ENCODE data around the gene CRYGA.
"Not testable (repeated sequence)": the region's sequence is repeated elsewhere in the genome, so short reads cannot be mapped to it uniquely, and the experiment has no call there.

CRYGA gene

DNA sequence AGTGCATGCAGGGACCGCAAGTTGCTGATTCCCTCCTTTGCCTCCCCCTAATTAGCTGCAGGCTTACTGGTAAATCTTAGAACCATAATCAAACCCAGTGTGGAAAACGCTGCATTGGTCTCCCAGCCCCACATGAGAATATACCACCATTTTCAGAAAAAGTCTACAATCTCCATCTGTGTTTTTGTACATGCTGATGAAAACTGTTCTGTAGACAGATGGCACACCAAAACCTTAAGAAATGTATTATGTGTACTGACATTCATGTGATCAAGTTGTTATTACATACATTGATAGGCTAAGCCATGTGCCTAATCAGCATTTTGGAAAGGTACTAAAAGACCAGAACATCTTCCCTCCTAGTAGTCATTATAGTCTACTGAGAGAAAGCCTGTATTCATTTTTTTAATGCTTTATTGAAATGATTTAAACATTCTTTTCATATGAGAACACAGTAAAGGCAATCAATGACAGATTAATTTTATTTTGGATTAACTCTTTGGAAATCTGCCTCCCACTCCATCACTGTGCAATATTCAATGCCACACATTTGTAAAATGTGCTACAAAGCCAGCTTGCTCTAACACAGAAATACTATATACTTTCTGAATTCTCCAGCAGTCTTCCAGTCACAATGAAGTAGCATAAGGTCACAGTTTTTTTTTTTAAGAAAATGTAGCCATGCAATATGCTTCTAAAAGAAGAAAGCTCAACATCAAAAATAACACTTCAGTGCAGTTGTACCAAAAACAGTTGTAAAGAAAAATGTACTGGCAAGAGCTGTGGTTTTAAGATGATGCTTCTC, 1.8 kb upstream of the CRYGA start:
- DNase-seq: no peak

DNA sequence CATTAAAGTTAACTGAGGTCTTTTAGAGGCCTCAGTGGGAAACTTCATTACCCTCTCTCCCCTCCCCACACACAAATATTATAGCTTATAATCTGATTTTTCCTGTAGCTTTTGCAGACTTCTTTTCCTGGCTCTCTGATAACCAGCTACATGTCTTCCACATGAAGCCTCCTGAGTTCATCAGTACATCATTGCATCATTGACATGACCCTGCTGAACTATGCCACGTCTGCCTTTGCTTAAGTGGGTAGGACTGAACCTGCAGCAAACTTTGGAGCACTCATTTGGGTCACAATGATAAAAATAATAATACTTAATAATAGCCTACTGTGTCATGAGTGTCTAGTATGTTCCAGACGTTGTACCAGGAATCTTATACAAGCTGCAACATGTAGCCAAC, 7.0 kb downstream of the CRYGA start:
- no peak for DNase-seq

DNA sequence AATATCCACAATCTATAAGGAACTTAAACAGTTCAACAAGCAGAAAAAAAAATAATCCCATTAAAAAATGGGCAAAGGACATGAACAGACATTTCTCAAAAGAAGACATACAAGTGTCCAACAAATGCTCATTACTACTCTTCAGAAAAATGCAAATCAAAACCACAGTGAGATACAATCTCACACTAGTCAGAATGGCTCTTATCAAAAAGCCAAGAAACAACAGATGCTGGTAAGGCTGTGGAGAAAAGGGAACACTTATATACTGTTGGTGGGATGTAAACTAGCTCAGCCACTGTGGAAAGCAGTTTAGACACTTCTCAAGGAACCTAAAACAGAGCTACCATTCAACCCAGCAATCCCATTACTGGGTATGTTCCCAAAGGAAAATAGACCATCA, 10.2 kb downstream of the CRYGA start:
- no peak for DNase-seq

DNA sequence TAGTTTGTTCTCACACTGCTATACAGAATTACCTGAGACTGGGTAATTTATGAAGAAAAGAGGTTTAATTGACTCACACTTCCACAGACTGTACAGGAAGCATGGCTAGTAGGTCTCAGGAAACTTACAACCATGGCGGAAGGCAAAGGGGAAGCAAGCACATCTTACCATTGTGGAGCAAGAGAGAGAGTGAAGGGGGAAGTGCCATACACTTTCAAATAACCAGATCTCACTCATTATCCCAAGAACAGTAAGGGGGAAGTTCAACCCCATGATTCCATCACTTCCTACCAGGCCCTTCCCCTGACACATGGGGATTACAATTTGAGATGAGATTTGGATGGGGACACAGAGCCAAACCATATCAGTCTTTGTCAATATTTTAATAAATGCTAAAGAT, 12.4 kb downstream of the CRYGA start:
- DNase-seq: no peak

DNA sequence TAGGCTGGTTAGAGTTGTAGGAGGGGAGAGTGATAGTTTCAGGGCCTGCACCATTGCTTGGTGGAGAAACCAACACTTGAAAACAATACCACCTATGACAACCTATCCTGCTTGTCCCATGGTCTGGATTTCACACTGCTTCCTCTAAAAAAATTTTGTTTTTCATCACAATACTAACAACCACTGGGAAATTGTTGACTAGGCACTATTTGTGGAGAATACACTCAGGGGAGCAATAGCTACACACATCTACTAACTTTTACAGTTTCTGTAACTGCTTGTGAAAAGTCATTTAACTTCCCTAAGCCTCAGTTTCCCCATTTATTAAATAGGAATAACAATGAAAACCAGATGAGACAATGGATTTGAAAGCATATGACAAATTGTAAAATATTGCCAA, 13.3 kb downstream of the CRYGA start:
- no peak for DNase-seq

DNA sequence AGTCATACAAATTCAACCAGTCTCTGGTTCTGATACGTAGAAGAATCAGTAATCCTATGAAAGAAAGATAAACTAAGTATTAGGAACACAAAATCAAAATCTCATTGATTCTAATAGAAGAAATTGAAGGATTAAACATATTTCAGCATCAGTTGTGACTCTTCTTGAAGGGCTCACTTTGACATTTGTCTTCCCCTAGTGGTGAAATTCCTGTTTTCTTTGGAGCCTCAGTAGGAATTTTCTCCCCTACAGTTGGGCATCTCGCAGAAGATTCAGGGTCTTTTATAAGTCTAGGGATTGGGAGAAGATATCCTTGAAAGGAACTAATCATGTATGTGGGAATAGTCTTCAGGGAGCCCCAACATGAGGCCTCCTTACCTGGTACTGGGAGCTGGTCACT, 14.6 kb downstream of the CRYGA start:
- no peak for DNase-seq

DNA sequence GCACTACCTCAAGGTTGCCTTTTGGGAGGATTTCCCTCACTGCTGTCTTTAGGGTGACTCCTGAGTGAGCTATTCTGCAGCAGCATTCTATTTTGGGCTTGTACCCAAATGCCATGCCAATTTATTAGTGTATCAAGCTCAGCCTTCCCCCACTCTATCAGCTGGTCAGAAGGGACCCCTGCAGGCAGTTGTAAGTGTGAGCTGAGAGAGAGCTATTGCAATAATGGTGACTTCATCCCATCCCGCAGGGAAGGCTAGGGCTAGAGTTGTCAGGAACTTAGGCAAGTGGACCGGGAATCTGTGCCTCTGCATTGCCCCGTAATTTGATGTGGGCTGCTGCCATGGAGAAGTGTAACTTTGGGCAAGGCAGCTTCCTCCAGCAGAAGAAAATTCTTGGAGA, 15.6 kb downstream of the CRYGA start:
- DNase-seq: no peak

DNA sequence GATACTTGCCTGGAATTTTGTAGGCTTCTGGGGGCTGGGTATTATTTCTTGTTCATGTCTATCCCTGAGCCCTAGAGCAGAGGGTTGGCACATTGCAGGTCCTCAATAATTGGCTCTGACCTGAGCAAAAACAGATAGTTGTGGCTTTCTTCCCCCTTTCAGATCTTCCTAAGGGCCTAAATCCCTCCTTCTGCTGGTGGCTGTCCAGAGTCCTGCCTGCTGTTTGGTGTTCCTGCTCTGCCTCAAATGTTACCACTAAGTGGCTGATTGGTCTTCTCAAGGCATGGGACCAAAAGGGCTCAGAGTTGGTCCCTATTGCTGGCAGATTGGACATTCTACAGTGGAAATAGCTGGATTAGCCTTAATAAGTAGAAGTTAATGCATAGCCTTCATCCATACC, 16.4 kb downstream of the CRYGA start:
- DNase-seq: no peak

DNA sequence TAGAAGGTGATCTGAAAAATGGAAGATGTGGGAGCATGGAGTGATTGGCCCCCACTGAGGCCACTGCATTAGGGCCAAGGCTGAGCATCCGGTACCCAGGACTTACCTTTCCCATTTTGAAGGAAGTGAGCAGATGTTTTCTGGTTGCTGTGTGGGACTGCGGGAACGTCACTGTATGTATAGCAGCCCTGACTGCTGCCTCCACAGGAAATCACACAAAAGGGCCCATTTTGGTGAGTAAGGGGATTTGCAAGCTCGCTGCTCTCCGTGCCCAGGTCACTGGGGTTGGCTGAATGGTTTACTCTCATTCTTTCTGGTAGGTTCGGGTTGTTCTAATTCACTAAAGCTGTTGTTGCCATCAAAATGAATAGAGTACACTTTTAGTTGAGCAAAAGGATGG, 17.4 kb downstream of the CRYGA start, which contains the start of gene CRYGB:
Gene CRYGB, minus strand, starts transcription at position 153 of the 400 bp plus-strand sequence. Its CDS starts 38 bp downstream, at position 115.
- DNase-seq: no peak

DNA sequence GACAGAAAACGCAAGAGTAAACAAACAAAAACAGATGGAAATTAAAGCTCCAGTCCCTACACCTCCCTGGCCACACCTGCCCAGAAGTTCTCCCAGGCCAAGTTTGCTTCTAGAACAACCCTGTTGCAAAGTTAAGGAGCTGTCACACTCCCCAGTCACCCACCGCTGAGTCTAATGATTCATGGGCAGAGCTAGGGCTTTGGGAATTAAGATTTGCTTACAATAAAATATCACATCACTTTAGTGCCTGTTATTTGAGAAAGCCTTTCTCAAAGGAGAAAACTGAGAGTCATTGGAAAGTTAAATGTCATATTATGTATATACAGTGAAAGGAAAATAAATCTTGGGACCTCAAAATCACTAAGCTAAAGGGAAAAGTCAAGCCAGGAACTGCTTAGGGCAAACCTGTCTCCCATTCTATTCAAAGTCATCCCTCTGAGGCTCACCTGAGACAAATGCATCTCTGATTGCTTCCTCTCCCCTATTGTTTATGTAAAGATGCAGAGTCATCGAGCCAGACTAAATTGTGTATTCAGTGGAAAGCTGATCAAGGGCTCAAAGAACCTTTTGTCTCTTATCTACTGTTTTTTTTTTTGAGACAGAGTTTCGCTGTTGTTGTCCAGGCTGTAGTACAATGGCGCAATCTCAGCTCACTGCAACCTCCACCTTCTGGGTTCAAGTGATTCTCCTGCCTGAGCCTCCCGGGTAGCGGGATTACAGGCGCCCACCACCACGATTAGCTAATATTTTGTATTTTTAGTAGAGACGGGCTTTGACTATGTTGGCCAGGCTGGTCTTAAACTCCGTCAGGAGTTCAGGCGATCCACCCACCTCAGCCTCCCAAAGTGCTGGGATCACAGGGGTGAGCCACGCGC, 20.2 kb downstream of the CRYGA start:
- DNase-seq: no peak

DNA sequence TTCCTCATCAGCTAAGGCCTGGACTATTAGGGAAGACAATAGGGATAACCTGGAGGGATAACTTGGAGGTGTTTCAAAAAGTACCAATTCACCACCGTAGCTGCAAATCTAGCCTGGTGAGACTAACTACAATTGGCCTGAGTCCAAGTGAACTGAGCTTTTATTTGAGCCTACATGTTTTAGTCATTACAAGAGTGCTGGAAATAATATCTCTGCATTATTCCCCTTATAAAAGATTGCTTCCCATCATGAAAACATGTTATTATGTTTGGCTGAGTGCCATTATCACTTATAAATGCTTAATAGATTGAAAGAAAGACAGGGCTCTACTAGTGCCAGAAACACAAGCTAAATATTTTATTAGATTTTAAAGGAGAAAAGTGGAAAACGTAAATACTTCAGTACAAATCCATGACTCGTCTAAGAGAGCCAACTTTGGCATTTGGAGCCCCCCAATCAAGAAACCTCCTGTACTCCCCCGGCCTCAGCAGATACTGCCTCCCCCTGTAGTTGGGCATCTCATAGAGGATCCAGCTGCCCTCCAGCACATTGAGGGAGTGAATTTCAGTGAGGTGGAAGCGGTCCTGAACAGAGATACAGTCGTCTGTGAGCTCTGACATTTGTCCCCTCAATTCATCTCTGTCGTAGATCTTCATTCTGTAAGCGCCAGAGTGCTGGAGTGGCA, 21.0 kb downstream of the CRYGA start:
- no peak for DNase-seq

DNA sequence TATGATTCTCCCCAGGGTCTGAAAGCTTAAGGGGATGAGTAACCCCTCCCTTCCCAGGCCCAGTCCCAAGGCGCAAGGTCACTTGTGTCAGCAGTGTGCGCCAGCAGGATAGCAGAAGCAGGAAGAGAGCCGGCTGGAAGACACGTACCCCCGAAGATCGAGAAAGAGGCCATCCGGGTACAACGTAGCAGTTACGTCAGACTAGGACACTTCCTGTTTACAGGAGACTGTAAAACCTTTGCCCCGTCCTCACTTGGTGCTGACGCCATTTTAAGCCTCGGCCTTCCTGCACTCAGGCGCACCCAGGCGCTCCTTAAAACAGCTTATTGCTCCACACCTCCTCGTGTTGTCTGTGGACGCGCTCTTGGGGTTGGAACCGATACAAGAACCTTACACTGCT, 23.9 kb downstream of the CRYGA start:
- no peak for DNase-seq

DNA sequence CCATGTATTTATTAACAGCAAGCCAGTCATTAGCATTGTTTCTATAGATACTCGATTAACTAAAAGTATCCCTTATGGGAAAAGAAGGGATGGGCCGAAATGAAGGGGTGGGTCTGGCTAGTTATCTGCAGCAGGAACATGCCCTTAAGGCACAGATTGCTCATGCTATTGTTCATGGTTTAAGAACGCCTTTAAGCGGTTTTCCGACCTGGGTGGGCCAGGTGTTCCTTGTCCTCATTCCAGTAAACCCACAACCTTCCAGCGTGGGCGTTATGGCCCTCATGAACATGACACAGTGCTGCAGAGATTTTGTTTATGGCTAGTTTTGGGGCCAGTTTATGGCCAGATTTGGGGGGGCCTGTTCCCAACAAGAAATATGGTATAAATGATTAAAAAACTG, 25.1 kb downstream of the CRYGA start:
- not testable (repeated sequence) for DNase-seq

DNA sequence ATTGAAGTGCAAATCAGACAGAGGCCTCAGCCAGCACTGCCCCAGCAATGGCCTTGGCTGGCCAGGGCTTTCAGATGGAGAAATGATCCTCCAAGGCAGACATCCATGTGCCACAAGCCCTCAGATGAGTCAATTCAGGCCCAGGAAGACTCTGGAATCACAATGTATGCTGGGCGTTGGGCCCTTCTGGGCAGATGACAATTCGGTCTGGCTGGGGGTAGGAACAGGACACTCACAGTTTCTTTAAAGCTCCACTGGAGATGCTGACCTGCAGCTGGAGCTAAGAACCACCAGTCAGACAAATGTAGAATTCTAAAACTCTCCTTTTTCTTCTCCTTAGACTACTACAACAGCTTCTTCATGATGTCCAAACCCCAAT, 26.7 kb downstream of the CRYGA start:
- no peak for DNase-seq

DNA sequence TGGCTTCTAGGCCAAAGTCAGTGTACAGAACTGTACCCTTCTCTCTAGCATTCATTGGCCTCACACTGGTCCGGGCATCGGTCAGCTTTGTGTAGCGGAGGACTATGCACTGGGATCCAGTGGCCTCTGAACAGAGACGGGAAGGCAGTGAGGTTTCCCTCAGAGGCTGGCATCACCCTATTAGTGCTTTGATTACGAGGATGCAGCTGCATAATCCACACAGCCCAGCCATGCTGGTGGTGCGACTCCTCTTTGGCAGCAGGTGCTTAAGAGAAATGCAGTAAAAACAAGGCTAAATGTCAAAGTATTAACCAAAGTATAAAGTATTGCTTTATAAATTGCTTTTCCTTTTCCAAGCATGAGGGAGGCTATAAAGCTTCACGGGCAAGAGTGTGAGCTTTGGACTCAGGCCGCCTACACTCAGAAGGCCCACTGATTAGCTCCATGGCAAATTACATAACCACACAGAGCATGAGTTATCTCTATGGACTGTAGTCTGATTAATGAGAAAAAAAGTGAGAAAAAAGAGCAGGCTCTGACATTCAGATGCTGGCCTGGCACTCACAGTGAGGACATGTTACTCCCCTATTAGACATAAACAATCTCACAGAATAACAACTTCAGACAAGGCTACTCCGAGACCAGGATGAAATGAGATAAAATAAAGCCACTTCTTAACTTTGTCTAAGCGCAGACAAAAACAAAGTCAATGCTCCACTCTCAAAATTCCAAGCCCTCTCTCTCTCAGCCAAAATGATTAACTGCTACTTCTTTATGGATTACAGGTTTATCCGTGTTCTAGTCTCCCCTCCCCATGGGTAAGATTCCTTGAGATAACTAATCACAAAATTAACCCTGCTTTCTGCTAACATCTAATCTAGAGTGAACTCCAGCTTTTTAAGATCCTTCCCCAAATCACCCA, 27.3 kb downstream of the CRYGA start:
- no peak for DNase-seq

DNA sequence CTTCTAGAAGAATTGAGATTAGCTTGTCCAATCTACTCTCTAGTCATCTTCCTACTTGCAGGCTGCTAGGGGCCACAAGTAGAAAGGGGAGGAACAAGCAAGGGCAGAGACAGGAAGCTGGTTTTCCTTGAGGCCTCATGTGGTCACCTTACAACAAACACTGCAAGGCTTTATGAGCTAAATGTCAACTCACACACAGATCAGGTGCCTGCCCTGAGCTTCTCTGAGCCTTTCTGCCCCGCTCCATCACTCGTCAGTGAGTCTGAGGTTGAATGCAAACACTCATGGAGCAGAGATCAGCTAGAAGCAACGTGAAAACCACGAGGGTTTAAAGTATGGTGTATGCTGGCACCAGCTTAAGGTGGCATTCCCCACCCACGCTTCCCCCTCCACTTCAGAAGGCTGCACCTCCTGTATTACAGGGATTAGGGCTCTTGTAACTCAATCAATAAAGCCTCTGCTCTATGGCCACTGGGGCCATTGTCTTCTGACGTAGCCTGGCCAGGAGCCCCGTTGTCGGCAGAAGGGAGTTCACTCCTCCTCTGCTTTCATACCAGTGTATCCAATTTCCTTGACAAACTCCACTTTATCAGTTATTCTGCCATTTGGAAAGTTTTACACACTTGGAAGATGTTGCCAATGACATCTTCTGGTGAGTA, 28.3 kb downstream of the CRYGA start:
- DNase-seq: no peak

DNA sequence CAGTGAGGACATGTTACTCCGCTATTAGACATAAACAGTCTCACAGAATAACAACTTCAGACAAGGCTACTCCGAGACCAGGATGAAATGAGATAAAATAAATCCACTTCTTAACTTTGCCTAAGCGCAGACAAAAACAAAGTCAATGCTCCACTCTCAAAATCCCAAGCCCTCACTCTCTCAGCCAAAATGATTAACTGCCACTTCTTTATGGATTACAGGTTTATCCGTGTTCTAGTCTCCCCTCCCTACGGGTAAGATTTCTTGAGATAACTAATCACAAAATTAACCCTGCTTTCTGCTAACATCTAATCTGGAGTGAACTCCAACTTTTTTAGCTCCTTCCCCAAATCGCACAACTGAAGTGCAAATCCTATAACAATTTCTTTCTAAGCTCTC, 32.7 kb downstream of the CRYGA start:
- no peak for DNase-seq

DNA sequence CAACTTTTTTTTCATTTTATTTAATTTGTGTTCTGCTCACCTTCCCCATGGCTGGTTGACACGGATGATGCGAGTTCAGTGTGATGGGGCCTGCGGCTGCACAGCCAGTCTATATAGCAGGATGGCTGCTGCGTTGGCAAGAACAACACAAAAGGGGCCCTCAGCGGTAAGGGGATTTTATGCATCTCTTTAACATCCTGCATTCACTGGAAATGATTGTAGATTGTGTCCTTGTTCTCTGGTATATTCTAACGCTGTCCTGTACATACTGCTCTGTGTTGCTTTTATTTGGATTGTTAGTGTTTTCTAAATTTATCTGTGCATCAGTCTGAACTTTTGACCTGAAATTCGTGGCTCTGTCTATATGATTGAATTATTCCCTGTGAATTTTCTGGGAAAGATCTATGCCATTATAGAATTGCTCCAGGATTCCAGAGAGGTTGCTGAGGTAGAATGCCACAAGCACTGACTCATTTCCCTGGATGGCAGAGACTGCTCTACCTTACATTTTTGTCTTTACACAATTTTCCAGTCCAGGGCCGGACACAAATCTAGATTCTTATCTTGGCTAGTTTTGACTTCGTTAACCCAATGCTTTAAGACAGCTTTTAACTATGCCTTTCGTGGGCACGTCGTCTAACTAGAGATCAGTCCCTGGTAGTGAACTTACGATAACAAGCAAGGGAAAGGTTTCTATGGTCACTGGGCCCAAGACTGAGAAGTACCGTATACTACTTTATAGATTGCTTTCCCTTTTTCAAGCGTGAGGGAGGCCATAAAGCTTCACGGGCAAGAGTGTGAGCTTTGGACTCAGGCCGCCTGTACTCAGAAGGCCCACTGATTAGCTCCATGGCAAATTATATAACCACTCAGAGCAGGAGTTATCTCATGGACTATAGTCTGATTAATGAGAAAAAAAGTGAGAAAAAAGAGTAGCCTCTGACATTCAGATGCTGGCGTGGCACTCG, 33.4 kb downstream of the CRYGA start, which contains the start of gene CRYGC:
Gene CRYGC, minus strand, starts transcription at position 85 of the 968 bp plus-strand sequence. Its CDS starts 36 bp downstream, at position 49.
- no peak for DNase-seq

DNA sequence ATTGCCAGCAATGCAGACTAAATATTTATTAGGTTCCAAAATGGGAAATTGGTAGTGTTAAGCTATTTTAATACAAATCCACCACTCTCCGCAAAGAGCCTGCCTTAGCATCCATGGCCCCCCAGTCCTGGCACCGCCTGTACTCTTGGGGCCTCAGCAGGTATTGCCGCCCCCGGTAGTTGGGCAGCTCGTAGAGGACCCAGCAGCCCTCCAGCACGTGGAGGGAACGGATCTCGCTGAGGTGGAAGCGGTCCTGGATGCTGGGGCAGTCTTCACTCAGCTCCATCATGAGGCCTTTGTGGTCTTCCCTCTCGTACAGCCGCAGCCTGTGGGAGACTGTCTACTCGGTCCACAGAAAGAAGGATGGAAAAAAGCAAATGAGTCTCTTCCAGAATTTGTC, 35.3 kb downstream of the CRYGA start:
- no peak for DNase-seq

DNA sequence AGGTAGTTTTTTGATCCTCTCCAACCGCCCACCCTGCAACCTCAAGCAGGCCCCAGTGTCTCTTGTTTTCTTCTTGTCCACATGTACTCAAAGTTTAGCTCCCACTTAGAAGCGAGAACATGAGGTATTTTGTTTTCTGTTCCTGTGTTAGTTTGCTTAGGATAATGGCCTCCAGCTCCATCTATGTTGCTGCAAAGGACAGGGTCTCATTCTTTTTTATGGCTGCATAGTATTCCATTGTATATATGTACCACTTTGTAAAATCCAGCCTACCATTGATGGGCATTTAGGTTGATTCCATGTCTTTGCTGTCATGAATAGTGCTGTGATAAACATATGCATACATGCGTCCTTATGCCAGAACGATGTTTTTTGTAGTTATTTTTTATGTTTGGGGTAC, 36.3 kb downstream of the CRYGA start:
- DNase-seq: no peak

DNA sequence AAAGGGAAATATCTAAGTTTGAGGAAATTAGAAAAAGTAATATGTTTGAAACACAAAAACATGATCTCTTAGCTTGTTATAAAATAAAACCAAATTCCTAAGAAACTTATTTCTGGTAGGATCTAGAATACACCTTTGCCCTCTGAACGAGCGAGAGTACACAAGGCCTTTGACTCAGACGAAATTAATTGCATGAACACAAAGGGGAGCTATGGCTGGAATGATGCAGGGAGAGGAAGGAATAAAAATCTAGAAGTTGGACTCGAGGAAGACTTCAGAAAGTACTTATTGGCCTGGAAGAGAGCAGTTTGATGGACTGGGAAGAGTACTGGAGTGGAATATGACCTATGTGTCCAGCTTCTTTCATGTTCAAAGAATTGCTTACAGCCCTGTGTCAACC, 38.1 kb downstream of the CRYGA start:
- no peak for DNase-seq
